ENCODE measurements around the gene CAMLG.

Gene CAMLG

DNA sequence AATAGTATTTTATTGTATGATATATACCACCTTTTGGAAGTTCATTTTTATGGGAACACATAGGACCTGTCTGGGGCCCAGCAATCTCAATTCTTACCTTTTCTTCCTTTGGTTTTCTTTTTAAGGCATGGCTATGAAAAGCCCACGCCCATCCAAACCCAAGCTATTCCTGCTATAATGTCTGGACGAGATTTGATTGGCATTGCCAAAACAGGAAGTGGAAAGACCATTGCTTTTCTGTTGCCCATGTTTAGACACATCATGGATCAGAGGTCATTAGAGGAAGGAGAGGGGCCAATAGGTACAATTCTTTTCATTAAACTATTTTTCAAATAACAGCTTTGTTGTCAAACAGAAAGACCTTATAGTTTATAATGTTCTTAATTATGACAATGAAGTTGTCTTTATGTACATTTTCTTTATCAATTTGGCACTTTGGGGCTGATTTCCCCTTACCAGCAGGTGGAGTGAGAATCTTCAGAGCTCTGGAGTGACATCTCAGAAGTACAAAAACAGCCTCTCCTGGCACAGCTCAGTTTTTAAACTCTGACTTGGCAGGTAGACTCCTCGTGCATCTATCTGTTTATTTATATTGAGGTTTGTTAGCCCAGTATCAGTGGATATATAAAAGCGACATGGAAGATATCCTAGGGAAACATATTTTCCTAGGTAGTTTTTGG, 46.0 kb downstream of the CAMLG start:
- no peak for DNase-seq (ENCODE audit: low read depth)

DNA sequence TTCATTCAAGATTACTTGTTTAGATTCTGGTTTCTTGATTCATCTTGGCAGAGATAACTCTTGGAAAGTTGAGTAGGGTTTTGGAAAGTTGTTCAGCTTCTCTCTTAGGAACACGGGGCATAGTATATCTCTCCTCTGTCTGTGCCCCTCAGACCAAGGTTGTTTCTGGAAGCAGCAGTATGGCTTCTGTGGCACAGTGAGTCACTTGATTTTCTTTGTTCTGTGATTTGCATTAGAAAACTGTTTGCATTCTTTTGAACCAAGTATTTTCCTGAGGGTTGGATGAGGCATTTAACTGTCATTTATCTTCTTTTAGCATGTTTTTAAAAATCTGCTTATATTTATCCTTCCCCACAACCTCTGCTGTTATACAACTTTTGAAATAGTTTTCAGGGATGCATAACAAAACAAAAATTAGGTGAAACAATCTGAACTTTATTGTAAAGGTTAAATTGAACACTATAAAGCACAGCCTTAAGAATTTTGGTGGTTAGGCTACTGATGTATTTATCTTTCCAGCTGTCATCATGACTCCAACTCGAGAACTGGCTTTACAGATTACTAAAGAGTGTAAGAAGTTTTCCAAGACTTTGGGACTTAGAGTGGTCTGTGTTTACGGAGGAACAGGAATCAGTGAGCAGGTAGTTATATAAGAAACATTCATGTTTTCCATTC, 46.7 kb downstream of the CAMLG start:
- peak; percentile 8 for DNase-seq (ENCODE audit: low read depth)

- DNase-seq (ENCODE audit: low read depth): no peak
These were observed 49.3 kb downstream of the CAMLG start for GRCh38 chr5:134787692-134788091.

- DNase-seq (ENCODE audit: low read depth): no peak
These were observed 53.2 kb downstream of the CAMLG start for GRCh38 chr5:134791580-134791979.

- no peak for DNase-seq (ENCODE audit: low read depth)
These were observed 53.9 kb downstream of the CAMLG start for GRCh38 chr5:134792286-134792685.

DNA sequence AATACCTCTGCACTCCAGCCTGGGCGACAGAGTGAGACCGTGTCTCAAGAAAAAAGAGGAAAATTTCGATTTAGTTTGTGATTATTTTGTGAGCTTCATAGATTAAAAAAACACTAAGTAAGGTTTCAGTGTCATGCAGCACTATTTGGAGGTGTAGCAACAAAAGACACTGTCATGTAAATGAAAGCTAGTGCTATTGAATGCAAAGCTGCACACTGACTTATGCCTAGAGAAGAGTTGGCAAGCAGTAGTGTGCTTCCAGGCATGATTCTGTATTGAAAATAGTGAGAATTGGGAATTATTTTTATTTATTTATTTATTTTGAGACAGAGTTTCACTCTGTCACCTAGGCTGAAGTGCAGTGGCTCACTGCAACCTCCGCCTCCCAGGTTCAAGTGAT, 54.8 kb downstream of the CAMLG start:
- no peak for DNase-seq (ENCODE audit: low read depth)

DNA sequence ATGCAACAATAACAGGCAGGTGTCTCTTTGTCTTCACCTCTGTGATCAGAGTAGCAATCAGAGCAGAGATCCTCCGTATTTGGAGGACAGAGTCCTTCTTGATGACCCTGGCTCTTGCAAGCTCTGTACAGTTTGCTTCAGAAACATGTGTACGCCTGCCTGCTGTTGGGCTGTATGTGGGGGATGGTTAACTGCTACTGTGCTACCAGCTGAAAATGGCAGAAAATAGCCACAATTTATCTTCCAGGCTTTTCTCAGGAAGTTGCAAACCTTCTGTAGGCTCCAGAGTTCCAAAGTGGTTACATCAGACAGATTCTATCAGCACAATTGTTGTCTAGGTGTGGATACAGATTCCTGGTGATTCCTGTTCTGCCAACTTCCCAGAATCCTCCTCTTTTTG, 55.7 kb downstream of the CAMLG start:
- DNase-seq (ENCODE audit: low read depth): no peak

DNA sequence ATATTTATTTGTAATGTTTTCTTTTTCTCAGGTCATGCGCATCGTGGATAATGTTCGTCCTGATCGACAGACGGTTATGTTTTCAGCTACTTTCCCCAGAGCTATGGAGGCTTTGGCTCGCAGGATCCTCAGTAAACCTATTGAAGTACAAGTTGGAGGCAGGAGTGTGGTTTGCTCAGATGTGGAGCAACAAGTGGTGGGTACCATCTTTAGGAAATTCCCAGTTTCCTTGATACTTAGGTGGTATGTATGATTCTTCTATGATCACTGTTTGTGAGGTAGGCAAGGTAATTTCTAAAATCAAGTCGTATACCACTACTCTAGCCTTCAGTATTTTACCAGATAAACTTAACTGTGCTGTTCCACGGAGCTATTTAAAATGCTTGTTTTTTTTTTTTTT, 56.5 kb downstream of the CAMLG start:
- DNase-seq (ENCODE audit: low read depth): no peak

GRCh38 chr5:134798468-134798867, 60.1 kb downstream of the CAMLG start:
- no peak for DNase-seq (ENCODE audit: low read depth)

Measured in fibroblast of gingiva (primary cell).